ENCODE data around the gene PLLP. TPM values are rescaled to one million over a fixed set of nuclear protein-coding genes. Genes with fewer than 3 reads are reported as not detected.

Gene PLLP
- total and polyA plus RNA-seq, 9 of the 15 experiments (the other 6 are each of a cell fraction or from before 2014, with no cell fraction given), result 0.09 to 0.96 (median 0.27) TPM

DNA sequence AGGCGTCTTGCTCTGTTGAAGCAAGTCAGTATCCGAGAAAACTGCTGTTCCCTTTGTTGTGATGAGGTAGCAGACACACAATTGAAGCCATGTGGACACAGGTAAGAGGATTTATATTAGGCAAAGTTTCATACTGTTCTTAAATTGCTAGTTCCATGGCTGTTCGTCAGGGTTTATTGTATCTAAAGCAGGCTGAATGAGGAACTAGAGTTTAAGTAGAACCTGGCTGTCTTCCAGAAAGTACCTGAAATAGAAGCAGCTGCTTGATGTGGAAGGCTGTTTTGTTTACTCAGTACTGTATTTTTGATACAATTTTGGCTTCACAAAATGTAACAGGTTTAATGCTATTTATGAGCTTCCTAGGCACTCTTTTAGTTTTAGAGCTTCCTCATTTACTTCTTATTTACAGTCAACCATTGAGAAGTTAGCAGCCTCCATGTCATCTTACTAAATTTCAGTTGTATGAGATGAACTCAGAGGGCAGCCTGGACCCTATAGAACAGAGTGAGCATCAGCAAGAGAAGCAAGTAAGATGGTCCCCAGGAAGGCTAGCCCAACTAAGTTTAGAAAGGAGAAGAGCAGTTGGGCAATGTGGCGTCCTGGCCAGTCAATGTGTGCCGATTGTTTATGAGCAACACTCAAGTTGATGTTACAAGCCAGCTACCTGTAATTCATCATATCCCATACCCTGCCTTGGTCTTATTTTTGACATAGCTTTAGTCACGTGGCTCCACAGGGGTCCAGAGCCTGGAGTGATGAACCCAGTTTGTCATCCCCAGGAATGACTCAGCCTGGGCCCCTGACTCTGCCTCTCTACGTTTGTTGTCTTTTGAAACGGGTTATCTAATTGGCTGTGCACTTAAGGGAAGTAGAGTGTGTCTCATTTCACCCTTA is 49.1 kb downstream of the PLLP start (continued):
- TF ChIP-seq, protein P1, sequence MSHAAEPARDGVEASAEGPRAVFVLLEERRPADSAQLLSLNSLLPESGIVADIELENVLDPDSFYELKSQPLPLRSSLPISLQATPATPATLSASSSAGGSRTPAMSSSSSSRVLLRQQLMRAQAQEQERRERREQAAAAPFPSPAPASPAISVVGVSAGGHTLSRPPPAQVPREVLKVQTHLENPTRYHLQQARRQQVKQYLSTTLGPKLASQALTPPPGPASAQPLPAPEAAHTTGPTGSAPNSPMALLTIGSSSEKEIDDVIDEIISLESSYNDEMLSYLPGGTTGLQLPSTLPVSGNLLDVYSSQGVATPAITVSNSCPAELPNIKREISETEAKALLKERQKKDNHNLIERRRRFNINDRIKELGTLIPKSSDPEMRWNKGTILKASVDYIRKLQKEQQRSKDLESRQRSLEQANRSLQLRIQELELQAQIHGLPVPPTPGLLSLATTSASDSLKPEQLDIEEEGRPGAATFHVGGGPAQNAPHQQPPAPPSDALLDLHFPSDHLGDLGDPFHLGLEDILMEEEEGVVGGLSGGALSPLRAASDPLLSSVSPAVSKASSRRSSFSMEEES (CRISPR knock-in tag; IDR thresholded peaks at IDR 0.05), result 0 out of 2 replicates have a peak, but pooled peaks have one; percentile 12
- TF ChIP-seq ARHGAP35 (IDR thresholded peaks at IDR 0.05; ENCODE audit: partially characterized antibody), result no peak

DNA sequence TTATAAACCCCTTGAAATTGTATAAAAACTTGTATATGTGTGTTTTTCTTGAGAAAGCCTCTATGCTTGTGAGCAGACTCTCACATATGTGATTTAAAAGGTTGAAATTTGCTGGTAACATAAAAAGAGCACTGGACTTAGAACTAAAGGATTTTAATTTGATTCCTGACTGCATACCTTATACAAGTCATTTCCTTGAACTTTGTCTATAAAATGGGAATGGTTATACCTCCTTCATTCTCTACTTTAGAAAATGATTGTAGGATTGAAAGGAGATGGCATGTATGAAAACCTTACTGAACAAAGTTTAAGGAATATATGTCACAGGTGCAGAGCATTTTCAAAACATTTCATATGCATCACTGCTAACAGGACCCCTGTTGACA is 49.8 kb downstream of the PLLP start:
- no peak for FAIRE-seq
- no peak for DNase-seq (ENCODE audit: extremely low read depth in 1 of 4, low spot score in 3 of 4)
- H3K9me1 ChIP-seq (ENCODE audit: control insufficient read depth, insufficient read depth, low read length), result no peaks in the 10 kb centered on the region
- no peak overlapping the region for H2AFZ ChIP-seq (ENCODE audit: low read depth, low read length)
- no TSS peak for BruUV-seq (replicated peaks)
- no peaks in the 10 kb centered on the region for H3K9me3 ChIP-seq (replicated peaks; ENCODE audit: control insufficient read depth, insufficient read depth, low read depth, low read length)
- peaks cover 0 to 9% of the 10 kb centered on the region in 2 experiments; a peak in 2 of 5 replicates for H3K4me1 ChIP-seq (replicated peaks in 1 of 2; ENCODE audit: control insufficient read depth in 2 of 2, insufficient read depth in 2 of 2, low read length in 2 of 2)
- H3K27ac ChIP-seq (ENCODE audit: extremely low read depth, low read depth, low read length), result no peak overlapping the region
- peaks cover 85% of the 10 kb centered on the region for H3K36me3 ChIP-seq (ENCODE audit: control insufficient read depth, insufficient read depth, low read length)
- TF ChIP-seq POLR2H (tag; IDR thresholded peaks at IDR 0.05; ENCODE audit: low read depth) (no peak), HDAC2 (IDR thresholded peaks at IDR 0.05) (no peak), ADNP (tag; IDR thresholded peaks at IDR 0.05) (no peak), SPI1 (IDR thresholded peaks at IDR 0.05; ENCODE audit: borderline replicate concordance, low read depth, low read length) (no peak), KDM2B (CRISPR knock-in tag; IDR thresholded peaks at IDR 0.05) (no peak), SETDB1 (IDR thresholded peaks at IDR 0.05; ENCODE audit: low read length) (no peak), ZC3H11A (IDR thresholded peaks at IDR 0.05; ENCODE audit: low read depth, low read length) (no peak), POLR2AphosphoS5 (IDR thresholded peaks at IDR 0.05; ENCODE audit: control insufficient read depth, insufficient read depth, low read depth, low read length) (no peak), GABPA (tag; conservative IDR thresholded peaks at IDR 0.05; ENCODE audit: low read depth) (no peak), SNIP1 (IDR thresholded peaks at IDR 0.05; ENCODE audit: low read depth) (no peak)
- TF ChIP-seq, protein P2, sequence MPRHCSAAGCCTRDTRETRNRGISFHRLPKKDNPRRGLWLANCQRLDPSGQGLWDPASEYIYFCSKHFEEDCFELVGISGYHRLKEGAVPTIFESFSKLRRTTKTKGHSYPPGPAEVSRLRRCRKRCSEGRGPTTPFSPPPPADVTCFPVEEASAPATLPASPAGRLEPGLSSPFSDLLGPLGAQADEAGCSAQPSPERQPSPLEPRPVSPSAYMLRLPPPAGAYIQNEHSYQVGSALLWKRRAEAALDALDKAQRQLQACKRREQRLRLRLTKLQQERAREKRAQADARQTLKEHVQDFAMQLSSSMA (CRISPR knock-in tag; IDR thresholded peaks at IDR 0.05), result no peak
- TF ChIP-seq, protein P3, sequence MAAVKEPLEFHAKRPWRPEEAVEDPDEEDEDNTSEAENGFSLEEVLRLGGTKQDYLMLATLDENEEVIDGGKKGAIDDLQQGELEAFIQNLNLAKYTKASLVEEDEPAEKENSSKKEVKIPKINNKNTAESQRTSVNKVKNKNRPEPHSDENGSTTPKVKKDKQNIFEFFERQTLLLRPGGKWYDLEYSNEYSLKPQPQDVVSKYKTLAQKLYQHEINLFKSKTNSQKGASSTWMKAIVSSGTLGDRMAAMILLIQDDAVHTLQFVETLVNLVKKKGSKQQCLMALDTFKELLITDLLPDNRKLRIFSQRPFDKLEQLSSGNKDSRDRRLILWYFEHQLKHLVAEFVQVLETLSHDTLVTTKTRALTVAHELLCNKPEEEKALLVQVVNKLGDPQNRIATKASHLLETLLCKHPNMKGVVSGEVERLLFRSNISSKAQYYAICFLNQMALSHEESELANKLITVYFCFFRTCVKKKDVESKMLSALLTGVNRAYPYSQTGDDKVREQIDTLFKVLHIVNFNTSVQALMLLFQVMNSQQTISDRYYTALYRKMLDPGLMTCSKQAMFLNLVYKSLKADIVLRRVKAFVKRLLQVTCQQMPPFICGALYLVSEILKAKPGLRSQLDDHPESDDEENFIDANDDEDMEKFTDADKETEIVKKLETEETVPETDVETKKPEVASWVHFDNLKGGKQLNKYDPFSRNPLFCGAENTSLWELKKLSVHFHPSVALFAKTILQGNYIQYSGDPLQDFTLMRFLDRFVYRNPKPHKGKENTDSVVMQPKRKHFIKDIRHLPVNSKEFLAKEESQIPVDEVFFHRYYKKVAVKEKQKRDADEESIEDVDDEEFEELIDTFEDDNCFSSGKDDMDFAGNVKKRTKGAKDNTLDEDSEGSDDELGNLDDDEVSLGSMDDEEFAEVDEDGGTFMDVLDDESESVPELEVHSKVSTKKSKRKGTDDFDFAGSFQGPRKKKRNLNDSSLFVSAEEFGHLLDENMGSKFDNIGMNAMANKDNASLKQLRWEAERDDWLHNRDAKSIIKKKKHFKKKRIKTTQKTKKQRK (IDR thresholded peaks at IDR 0.05; ENCODE audit: borderline replicate concordance, low read depth, low read length), result no peak
- intact Hi-C loops (cut with micrococcal nuclease) (no loop called here), in situ Hi-C loops (cut with MboI) (no loop called here)
- H3K79me2 ChIP-seq (ENCODE audit: control insufficient read depth, insufficient read depth, low read length), result no peaks in the 10 kb centered on the region
- ATAC-seq, result no peak
- no peak overlapping the region for H3K4me2 ChIP-seq (ENCODE audit: insufficient read depth, low read length)
- ChIA-PET CTCF (ENCODE audit: low intra/inter-chr PET ratio) (no interaction called here), POLR2A (no interaction called here)
- no peaks in the 10 kb centered on the region for H4K20me1 ChIP-seq (replicated peaks; ENCODE audit: control insufficient read depth, insufficient read depth, low read length)
- H3K4me3 ChIP-seq, result no peak overlapping the region
- H3K27me3 ChIP-seq (ENCODE audit: control insufficient read depth in 2 of 2, insufficient read depth in 2 of 2, low read length in 2 of 2), result no peaks in the 10 kb centered on the region
- H3K9ac ChIP-seq (ENCODE audit: insufficient read depth in 1 of 2, low read depth in 2 of 2, low read length in 2 of 2), result no peak overlapping the region

Measured in K562 (cell line).